GM12801 (cell line): ENCODE measurements around the gene NR2E3.

Experiments used
- TF ChIP-seq, protein P1 (sequence below): IDR thresholded peaks from one replicate; pipeline ENCODE4 v1.5.1; 2011; ENCODE audit warnings: control low read depth; ENCODE audit not compliant: insufficient read length; ENCODE audit errors: extremely low read depth

Gene NR2E3

GRCh38 chr15:71811752-71812735, 1.7 kb downstream of the NR2E3 start:
- TF ChIP-seq, protein P1, sequence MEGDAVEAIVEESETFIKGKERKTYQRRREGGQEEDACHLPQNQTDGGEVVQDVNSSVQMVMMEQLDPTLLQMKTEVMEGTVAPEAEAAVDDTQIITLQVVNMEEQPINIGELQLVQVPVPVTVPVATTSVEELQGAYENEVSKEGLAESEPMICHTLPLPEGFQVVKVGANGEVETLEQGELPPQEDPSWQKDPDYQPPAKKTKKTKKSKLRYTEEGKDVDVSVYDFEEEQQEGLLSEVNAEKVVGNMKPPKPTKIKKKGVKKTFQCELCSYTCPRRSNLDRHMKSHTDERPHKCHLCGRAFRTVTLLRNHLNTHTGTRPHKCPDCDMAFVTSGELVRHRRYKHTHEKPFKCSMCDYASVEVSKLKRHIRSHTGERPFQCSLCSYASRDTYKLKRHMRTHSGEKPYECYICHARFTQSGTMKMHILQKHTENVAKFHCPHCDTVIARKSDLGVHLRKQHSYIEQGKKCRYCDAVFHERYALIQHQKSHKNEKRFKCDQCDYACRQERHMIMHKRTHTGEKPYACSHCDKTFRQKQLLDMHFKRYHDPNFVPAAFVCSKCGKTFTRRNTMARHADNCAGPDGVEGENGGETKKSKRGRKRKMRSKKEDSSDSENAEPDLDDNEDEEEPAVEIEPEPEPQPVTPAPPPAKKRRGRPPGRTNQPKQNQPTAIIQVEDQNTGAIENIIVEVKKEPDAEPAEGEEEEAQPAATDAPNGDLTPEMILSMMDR = no peak

DNA sequence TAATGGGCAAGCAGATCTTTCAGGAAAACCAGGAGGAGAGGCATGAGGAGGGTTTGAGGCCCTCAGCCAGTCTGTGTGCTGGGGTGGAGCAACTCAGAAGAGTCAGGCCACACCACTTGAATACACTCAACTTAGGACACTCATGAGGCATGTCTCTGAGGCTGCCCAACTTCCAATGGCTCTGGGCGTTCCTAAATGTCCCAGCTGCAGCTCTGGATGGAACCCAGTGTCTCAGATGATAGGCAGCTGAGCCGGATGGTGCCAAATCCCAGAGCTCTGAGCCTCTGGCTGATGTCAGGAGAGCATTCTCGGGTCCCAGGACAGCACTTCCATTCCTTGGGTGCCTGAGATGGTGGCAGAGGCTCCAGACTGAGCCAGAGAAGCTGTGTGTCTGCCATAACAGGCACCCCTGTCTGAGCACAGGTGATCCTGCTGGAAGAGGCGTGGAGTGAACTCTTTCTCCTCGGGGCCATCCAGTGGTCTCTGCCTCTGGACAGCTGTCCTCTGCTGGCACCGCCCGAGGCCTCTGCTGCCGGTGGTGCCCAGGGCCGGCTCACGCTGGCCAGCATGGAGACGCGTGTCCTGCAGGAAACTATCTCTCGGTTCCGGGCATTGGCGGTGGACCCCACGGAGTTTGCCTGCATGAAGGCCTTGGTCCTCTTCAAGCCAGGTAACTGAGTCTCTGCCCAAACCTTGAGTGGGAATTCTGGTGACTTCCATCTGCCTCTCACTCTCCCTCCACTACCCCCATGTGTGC, 2.8 kb downstream of the NR2E3 start:
- TF ChIP-seq, protein P1 = no peak

GRCh38 chr15:71813723-71814470, 3.5 kb downstream of the NR2E3 start:
- TF ChIP-seq, protein P1 = no peak

GRCh38 chr15:71815301-71815700, 4.9 kb downstream of the NR2E3 start:
- TF ChIP-seq, protein P1 = no peak

DNA sequence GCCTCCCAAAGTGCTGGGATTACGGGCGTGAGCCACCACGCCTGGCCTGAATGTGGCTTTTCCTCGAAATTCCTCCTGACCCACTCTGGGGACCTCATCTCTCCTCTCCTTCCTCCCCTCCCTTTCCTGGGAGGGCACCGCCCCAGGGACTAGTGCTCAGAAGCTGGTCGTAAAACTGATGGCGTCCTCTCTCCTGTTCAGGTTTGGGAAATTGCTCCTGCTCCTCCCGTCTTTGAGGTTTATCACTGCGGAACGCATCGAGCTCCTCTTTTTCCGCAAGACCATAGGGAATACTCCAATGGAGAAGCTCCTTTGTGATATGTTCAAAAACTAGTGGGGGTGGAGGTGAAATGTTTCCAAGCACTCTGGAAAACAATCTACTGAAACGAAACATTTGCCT, 7.0 kb downstream of the NR2E3 start:
- TF ChIP-seq, protein P1 = no peak

GRCh38 chr15:71820127-71820526, 9.8 kb downstream of the NR2E3 start:
- TF ChIP-seq, protein P1 = no peak
